GM06990 (cell line): ENCODE data around the gene UBAC2.
"Not testable (repeated sequence)": the region's sequence is repeated elsewhere in the genome, so short reads cannot be mapped to it uniquely, and the experiment has no call there.

ENCODE experiments used
- DNase-seq: peaks from one replicate; pipeline ENCODE4 v3.0.0-alpha.2; 2011; ENCODE audit not compliant: insufficient read length; ENCODE audit errors: extremely low read depth
- H3K27me3 ChIP-seq: replicated peaks from 2 replicates; pipeline ENCODE4 v1.6.0; 2011; ENCODE audit warnings: low read length; ENCODE audit not compliant: control insufficient read depth, insufficient read depth
- H3K36me3 ChIP-seq: 2 replicates; pipeline ENCODE4 v1.5.1; 2011; ENCODE audit warnings: low read length; ENCODE audit not compliant: control insufficient read depth, insufficient read depth
- H3K4me3 ChIP-seq: replicated peaks from 2 replicates; pipeline ENCODE4 v1.5.1; 2011; ENCODE audit warnings: low read depth, mild to moderate bottlenecking, control low read depth, low read length
- TF ChIP-seq, protein P1 (sequence below): IDR thresholded peaks from 2 replicates; pipeline ENCODE4 v1.5.1; 2011; ENCODE audit warnings: low read length, control low read depth, mild to moderate bottlenecking, inconsistent platforms; ENCODE audit not compliant: insufficient read depth, poor library complexity, severe bottlenecking

Gene UBAC2

DNA sequence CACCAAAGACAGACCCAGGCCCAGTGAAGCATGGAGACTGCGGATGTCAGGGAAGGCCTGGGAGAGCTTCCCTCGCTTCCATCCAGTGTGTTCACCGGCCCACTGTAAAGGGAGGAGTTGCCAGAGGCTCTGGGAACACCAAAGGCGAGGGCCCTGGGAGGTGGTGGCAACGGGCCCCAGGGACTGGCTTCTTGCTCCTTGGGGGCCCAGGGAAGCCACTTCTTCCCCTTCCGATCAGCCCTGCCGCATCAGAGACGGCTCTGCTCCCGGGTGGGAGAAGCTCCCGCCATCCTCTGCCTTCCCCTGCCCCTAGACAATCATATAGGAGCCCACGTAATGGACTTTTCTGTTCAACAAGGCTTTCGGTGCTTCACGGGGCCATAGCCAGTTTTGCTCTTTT, 189.9 kb downstream of the UBAC2 start:
- Histone ChIP-seq H3K4me3 (no peak overlapping the region), H3K27me3 (no peaks in the 10 kb centered on the region), H3K36me3 (no peaks in the 10 kb centered on the region)
- no peak for DNase-seq
- TF ChIP-seq, protein P1, sequence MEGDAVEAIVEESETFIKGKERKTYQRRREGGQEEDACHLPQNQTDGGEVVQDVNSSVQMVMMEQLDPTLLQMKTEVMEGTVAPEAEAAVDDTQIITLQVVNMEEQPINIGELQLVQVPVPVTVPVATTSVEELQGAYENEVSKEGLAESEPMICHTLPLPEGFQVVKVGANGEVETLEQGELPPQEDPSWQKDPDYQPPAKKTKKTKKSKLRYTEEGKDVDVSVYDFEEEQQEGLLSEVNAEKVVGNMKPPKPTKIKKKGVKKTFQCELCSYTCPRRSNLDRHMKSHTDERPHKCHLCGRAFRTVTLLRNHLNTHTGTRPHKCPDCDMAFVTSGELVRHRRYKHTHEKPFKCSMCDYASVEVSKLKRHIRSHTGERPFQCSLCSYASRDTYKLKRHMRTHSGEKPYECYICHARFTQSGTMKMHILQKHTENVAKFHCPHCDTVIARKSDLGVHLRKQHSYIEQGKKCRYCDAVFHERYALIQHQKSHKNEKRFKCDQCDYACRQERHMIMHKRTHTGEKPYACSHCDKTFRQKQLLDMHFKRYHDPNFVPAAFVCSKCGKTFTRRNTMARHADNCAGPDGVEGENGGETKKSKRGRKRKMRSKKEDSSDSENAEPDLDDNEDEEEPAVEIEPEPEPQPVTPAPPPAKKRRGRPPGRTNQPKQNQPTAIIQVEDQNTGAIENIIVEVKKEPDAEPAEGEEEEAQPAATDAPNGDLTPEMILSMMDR = no peak

DNA sequence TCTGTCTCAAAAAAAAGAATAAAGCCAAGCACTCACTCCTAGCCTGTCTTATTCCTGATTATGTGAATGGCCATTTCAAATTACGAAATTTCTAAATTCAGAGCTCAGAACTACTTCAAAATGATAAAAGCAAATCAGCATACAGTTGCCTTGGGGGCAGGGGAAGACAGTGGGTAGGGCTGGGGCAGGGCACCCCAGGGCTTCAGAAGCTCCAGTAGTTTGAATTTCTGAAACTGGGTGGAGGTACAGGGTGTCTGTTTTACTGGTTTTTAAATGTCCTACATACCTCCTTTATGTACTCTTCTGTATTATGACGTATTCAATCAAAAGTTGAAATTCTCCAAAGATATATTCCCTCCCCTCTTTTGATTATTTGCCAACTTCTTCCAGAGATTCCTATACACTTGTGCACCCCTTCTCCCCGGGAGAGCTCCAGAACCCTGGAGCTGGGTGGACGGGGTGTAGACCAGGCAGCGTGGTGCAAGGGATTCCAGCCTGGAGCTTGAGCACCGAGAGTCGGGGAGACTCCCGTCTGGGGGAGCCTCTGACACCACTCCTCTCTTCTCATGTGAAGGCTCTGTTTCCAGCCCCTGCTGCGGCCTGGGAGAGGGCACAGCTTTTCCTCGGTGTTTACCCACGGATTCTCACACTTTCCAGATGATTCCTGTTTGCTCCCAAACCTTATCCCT, 191.3 kb downstream of the UBAC2 start:
- no peaks in the 10 kb centered on the region for H3K36me3 ChIP-seq
- no peak overlapping the region for H3K4me3 ChIP-seq
- no peak for DNase-seq
- H3K27me3 ChIP-seq = no peaks in the 10 kb centered on the region
- TF ChIP-seq, protein P1 = no peak

DNA sequence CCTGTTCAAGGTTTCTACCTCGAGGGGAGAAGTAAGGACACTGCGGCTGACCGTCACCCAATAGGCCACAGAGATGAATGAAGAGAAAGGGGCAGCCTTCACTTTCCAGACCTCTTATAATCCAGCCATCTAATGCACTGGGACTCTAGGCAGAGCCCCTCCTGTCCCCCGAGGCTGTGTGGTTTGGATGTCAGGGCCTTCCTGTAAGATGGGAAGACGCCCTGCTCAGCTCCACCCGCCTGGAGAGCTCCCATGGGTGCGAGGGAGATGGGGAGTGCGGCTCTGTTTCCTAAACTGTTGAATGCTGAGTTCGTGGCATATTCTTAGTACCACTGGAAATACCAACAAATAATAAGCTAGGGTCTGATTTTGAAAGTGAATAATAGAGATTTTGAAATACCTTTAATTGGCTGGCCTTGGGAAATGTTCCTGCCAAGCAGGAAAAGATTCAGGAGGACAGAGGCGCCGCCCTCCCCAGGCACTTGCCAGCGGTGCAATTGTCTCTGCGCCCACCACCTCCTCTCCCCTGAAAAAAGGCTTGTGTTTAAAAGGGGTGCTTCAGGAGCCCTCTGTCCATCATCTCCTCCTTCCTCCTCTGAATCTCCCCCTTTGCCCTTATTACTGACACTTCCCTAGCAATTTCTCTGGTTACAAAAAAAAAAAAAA, 191.9 kb downstream of the UBAC2 start:
- no peak overlapping the region for H3K4me3 ChIP-seq
- TF ChIP-seq, protein P1 = no peak
- no peak for DNase-seq
- H3K27me3 ChIP-seq = no peaks in the 10 kb centered on the region
- H3K36me3 ChIP-seq = no peaks in the 10 kb centered on the region

DNA sequence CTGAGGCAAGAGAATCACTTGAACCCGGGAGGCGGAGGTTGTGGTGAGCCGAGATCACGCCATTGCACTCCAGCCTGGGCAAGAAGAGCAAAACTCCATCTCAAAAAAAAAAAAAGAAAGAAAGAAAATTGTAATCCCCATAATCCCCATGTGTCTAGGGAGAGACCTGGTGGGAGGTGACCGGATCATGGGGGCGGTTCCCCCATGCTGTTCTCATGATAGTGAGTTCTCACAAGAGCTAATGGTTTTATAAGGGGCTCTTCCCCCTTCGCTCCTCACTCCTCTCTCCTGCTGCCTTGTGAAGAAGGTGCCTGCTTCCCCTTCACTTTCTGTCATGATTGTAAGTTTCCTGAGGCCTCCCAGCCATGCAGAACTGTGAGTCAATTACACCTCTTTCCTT, 192.7 kb downstream of the UBAC2 start:
- H3K4me3 ChIP-seq, H3K36me3 ChIP-seq, H3K27me3 ChIP-seq, DNase-seq: not testable (repeated sequence)

DNA sequence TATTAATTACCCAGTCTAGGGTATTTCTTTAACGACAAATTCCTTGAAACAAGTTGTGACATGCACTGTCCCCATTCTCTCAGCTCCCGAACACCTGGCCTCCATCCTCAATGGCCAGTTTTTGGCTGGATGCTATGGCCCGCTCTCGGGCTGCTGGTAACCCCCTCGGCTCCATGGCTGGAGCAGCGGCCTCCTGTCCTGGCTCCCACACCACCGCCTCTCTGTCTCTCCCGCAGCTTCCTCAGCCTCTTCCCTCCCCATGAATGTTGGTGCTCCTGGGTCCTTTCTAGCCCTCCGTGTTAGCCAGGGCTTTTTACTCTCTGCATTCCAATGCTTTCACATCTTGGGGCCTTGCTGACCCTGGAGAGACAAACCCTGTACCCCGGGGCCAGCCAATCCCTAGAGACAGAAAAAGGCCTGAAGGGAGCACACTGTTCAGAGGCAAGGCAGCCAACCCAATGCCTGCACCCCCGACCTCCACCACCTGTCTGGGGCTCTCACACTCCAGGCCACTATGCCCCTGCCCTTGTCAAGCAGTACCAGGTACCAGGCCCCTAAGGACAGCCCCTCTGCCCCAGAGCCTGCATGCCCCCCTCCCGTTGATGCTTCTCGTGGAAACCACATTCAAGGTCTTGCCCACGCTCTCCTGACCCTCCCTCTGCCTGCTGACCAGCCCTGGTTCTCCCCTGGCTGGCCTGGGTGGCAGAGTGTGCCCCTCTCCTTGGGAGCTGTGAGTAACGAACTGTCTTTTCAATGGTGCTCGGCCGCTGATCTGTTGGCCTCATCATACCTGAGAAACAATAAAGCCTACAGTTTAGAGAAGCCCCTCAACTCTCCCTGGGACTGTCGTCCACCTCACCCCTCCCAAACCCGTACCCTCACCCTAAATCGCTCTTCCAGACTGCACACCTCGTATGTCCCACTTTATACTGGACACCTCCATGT, 193.4 kb downstream of the UBAC2 start:
- Histone ChIP-seq H3K4me3 (no peak overlapping the region), H3K36me3 (no peaks in the 10 kb centered on the region), H3K27me3 (no peaks in the 10 kb centered on the region)
- no peak for DNase-seq
- TF ChIP-seq, protein P1 = no peak

DNA sequence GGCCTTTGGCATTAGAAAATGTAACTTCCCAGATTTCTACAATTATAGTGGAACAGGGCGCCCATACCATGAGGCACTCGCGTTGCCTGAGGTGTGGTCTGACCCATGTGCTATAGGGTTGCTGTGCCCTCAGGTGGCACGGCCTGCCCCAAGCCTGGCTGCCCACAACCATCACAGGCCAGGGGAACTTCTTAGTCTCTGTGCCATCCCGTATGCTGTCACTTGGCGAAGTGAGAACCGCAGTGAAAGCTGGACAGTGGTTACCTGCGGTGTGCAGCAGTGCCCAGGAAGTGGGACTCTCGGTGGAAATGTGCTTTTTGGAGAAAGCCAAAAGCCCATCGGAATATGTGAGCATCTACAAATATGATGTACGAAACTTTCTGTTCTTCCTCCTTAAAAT, 194.8 kb downstream of the UBAC2 start:
- TF ChIP-seq, protein P1 = no peak
- no peak for DNase-seq
- Histone ChIP-seq H3K4me3 (no peak overlapping the region), H3K36me3 (no peaks in the 10 kb centered on the region), H3K27me3 (no peaks in the 10 kb centered on the region)
